ENCODE data around the gene ZFP91.

Gene ZFP91

DNA sequence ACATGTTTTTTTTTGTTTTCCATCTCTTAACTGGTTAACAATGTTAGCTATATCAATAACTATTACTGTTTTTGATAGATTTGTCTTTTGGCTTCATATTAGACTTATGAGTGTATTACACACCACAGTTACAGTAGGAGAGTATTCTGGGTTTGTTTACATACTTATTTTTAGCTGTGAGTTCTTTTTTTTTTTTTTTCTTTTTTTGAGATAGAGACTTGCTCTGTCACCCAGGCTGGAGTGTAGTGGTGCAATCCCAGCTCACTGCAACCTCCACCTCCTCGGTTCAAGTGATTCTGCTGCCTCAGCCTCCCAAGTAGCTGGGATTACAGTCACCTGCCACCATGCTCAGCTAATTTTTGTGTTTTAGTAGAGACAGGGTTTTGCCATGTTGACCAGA, 71.6 kb downstream of the ZFP91 start:
- TF ChIP-seq, protein P1, sequence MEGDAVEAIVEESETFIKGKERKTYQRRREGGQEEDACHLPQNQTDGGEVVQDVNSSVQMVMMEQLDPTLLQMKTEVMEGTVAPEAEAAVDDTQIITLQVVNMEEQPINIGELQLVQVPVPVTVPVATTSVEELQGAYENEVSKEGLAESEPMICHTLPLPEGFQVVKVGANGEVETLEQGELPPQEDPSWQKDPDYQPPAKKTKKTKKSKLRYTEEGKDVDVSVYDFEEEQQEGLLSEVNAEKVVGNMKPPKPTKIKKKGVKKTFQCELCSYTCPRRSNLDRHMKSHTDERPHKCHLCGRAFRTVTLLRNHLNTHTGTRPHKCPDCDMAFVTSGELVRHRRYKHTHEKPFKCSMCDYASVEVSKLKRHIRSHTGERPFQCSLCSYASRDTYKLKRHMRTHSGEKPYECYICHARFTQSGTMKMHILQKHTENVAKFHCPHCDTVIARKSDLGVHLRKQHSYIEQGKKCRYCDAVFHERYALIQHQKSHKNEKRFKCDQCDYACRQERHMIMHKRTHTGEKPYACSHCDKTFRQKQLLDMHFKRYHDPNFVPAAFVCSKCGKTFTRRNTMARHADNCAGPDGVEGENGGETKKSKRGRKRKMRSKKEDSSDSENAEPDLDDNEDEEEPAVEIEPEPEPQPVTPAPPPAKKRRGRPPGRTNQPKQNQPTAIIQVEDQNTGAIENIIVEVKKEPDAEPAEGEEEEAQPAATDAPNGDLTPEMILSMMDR (IDR thresholded peaks at IDR 0.05; ENCODE audit: low read depth, low read length, missing control alignments) = no peak
- no peak overlapping the region for H3K4me3 ChIP-seq (ENCODE audit: low read depth, low read length)
- H3K36me3 ChIP-seq (replicated peaks) = no peaks in the 10 kb centered on the region
- in situ Hi-C loops (cut with HindIII; ENCODE audit: low pct_ligation_motif_present, low sequenced_read_pairs) = no loop called here
- no peak overlapping the region for H3K27ac ChIP-seq
- no peaks in the 10 kb centered on the region for H3K27me3 ChIP-seq (replicated peaks)
- no peak for DNase-seq

DNA sequence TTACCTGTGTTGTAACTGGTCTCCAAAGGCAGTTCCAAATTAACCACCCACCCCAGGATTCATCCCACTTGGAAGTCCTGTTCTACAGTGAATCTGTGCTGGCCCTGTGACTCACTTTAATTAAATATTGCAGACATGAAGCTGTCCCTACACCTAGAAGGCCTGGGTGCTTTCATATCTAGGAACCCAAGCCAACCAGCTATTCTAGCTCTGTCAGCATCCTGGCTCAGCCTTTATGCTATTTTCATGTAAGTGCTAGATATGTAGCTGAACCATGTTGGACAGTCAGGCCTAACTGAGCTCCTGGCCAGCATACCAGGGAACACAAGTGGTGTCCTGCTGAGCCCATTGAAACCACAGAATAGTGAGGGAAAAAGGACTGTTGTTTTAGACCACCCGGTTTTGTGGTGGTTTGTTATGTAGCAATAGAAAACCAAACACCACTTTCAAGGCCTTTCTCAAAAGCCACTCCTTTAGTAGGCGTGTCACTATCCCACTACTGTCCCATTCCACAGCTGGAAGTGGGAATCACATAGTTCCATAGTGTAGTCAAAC, 73.9 kb downstream of the ZFP91 start:
- no peak overlapping the region for H3K4me3 ChIP-seq (ENCODE audit: low read depth, low read length)
- no peaks in the 10 kb centered on the region for H3K36me3 ChIP-seq (replicated peaks)
- TF ChIP-seq, protein P1 (IDR thresholded peaks at IDR 0.05; ENCODE audit: low read depth, low read length, missing control alignments) = no peak
- no peak for DNase-seq
- H3K27ac ChIP-seq = no peak overlapping the region
- no peaks in the 10 kb centered on the region for H3K27me3 ChIP-seq (replicated peaks)
- in situ Hi-C loops (cut with HindIII; ENCODE audit: low pct_ligation_motif_present, low sequenced_read_pairs) = no loop called here

DNA sequence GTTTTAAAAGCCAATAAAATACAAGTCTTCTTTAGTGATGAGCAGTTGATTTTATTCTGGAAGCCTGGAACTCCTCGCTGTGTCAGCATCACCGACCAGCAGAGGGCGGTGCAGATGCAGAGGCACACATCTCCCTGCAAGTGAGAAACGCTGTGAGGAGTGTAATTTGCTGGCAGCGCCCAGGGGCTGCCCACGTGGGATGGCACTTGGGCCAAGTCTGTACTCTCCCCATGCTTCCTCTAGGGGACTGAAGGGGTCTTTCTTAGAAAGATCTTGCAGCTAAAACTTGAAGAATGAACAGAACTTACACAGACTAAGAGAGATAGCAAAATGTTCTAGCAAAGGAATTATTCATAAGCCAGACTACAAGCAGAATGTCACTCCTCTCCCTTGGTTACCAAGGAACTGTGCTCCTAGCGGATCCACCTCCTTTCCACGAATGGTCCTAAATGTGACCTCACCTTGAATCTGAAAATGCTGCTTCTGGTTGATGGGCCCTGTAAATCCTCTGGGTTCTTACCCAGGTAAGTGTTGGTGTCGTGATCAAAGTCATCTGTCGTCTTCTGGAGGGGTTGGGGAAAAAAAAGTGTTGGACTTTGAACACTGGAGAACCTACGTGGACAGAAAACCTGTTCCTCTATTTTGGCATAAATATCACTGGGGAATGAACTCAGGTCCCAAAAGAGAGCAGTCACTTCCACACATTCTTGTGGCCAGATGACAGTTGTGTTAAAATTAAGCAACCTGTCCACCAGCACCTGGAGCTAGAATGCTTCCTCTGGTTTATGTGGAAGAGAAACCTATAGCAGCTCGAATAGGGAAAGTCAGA, 75.4 kb downstream of the ZFP91 start:
- Histone ChIP-seq H3K4me3 (ENCODE audit: low read depth, low read length) (no peak overlapping the region), H3K36me3 (replicated peaks) (no peaks in the 10 kb centered on the region), H3K27ac (no peak overlapping the region), H3K27me3 (replicated peaks) (no peaks in the 10 kb centered on the region)
- DNase-seq = peak; percentile 67
- TF ChIP-seq, protein P1 (IDR thresholded peaks at IDR 0.05; ENCODE audit: low read depth, low read length, missing control alignments) = peak; percentile 98
- in situ Hi-C loops (cut with HindIII; ENCODE audit: low pct_ligation_motif_present, low sequenced_read_pairs) = no loop called here

DNA sequence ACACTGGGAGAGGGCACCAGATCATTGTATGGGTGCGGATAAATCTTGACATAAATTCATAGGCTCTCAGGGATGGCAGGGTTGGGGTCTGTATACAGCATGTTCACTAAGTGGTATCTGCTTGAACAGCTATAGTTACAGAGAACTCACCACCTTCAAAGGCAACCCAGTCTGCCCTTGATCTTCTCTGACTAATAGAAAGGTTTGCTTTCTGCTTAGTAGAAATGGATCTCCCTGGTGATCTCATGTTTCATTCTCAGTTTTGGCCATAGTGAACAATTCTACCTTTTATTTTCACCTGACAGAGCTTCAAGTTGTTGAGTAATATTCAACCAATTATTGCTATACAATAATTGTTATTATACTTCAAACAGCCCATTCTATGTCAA, 76.0 kb downstream of the ZFP91 start:
- no peak overlapping the region for H3K27ac ChIP-seq
- H3K4me3 ChIP-seq (ENCODE audit: low read depth, low read length) = no peak overlapping the region
- TF ChIP-seq, protein P1 (IDR thresholded peaks at IDR 0.05; ENCODE audit: low read depth, low read length, missing control alignments) = no peak
- in situ Hi-C loops (cut with HindIII; ENCODE audit: low pct_ligation_motif_present, low sequenced_read_pairs) = no loop called here
- no peaks in the 10 kb centered on the region for H3K36me3 ChIP-seq (replicated peaks)
- no peaks in the 10 kb centered on the region for H3K27me3 ChIP-seq (replicated peaks)
- no peak for DNase-seq

DNA sequence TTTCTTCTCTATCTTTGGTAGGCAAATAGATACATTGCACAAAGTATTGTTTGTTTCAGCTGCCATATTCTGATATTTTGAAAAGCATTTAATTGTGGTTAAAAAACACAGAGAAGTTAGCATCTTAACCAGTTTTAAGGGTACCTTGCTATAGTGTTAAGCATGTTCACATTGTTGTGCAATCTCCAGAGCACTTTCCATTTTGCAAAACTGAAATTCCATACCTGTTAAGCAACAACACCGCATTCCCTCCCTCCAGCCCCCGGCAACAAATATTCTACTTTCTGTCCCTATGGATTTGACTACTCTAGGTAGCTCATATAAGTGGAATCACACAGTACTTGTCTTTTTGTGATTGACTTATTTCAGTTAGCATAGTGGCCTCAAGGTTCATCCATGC, 77.5 kb downstream of the ZFP91 start:
- no peak overlapping the region for H3K4me3 ChIP-seq (ENCODE audit: low read depth, low read length)
- no peaks in the 10 kb centered on the region for H3K27me3 ChIP-seq (replicated peaks)
- DNase-seq = no peak
- in situ Hi-C loops (cut with HindIII; ENCODE audit: low pct_ligation_motif_present, low sequenced_read_pairs) = no loop called here
- TF ChIP-seq, protein P1 (IDR thresholded peaks at IDR 0.05; ENCODE audit: low read depth, low read length, missing control alignments) = no peak
- H3K36me3 ChIP-seq (replicated peaks) = no peaks in the 10 kb centered on the region
- H3K27ac ChIP-seq = no peak overlapping the region

All from brain microvascular endothelial cell (primary cell).